Stimulated activated CD4-positive, alpha-beta T cell treated with anti-CD3 and anti-CD28 coated beads, TNF-alpha, amount 100 ng/mL, for 24 hours (primary cell): ENCODE measurements around the gene NRP2.

ENCODE experiments used
- DNase-seq, 3 experiments: peaks; one replicate each; pipeline ENCODE4 v3.0.0-alpha.2; 2020; ENCODE audit warnings: low read depth in 3 of 3

NRP2 gene

GRCh38 chr2:205730701-205731582 is 48.6 kb downstream of the NRP2 start:
- no peak for DNase-seq

GRCh38 chr2:205731583-205731981 is 49.3 kb downstream of the NRP2 start:
- DNase-seq: no peak

GRCh38 chr2:205732314-205732713 is 50.0 kb downstream of the NRP2 start:
- no peak for DNase-seq

GRCh38 chr2:205733082-205733481 is 50.8 kb downstream of the NRP2 start:
- no peak for DNase-seq

GRCh38 chr2:205733648-205734047 is 51.3 kb downstream of the NRP2 start:
- no peak for DNase-seq

- DNase-seq: no peak
These were observed 52.2 kb downstream of the NRP2 start for GRCh38 chr2:205734436-205735037.

- DNase-seq: no peak
These were observed 56.0 kb downstream of the NRP2 start for GRCh38 chr2:205738117-205738968.

- no peak for DNase-seq
These were observed 57.3 kb downstream of the NRP2 start for GRCh38 chr2:205739620-205740019.

- no peak for DNase-seq
These were observed 58.1 kb downstream of the NRP2 start for GRCh38 chr2:205740381-205740780.

GRCh38 chr2:205741256-205741978 is 59.1 kb downstream of the NRP2 start:
- no peak for DNase-seq

- DNase-seq: no peak
These were observed 60.8 kb downstream of the NRP2 start for GRCh38 chr2:205743137-205743536.

GRCh38 chr2:205744074-205744591 is 61.8 kb downstream of the NRP2 start:
- DNase-seq: no peak

GRCh38 chr2:205745661-205746419 is 63.5 kb downstream of the NRP2 start:
- no peak for DNase-seq

- DNase-seq: no peak
These were observed 64.1 kb downstream of the NRP2 start for GRCh38 chr2:205746420-205746785.

- no peak for DNase-seq
These were observed 65.6 kb downstream of the NRP2 start for GRCh38 chr2:205747829-205748386.

GRCh38 chr2:205748639-205749038 is 66.3 kb downstream of the NRP2 start:
- no peak for DNase-seq

- no peak for DNase-seq
These were observed 66.8 kb downstream of the NRP2 start for GRCh38 chr2:205749078-205749477.

- DNase-seq: no peak
These were observed 68.5 kb downstream of the NRP2 start for GRCh38 chr2:205750797-205751196.

GRCh38 chr2:205751569-205752031 is 69.3 kb downstream of the NRP2 start:
- no peak for DNase-seq

GRCh38 chr2:205752296-205752820 is 70.1 kb downstream of the NRP2 start:
- DNase-seq: no peak
